WERI-Rb-1 (cell line): Measurements from ENCODE around the gene WNK3.

Source experiments
- DNase-seq: peaks from one replicate; pipeline ENCODE4 v3.0.0-alpha.2; 2020
- H3K27ac ChIP-seq: fragments of 250-450 bp; sonication (Bioruptor Pico); 2 replicates; pipeline ENCODE4 v1.5.1; 2020; ENCODE audit warnings: mild to moderate bottlenecking, moderate library complexity
- H3K27me3 ChIP-seq: fragments of 250-450 bp; sonication (Bioruptor Pico); 2 replicates; pipeline ENCODE4 v1.5.1; 2021; ENCODE audit warnings: mild to moderate bottlenecking, low read depth, moderate library complexity; ENCODE audit not compliant: insufficient read depth, severe bottlenecking
- H3K36me3 ChIP-seq: fragments of 250-450 bp; sonication (Bioruptor Pico); 2 replicates; pipeline ENCODE4 v1.5.1; 2020; ENCODE audit warnings: mild to moderate bottlenecking, moderate library complexity
- H3K4me3 ChIP-seq: 2 replicates; pipeline ENCODE4 v1.5.1; 2011; ENCODE audit warnings: low read depth, mild to moderate bottlenecking, control low read depth, low read length
- H3K9me3 ChIP-seq: fragments of 250-450 bp; sonication (Bioruptor Pico); 2 replicates; pipeline ENCODE4 v1.5.1; 2021; ENCODE audit warnings: mild to moderate bottlenecking, moderate library complexity; ENCODE audit not compliant: severe bottlenecking
- CTCF ChIP-seq: IDR thresholded peaks from 2 replicates; pipeline ENCODE4 v1.5.1; 2011; ENCODE audit warnings: low read depth, mild to moderate bottlenecking, control low read depth, inconsistent platforms, low read length

The WNK3 gene

GRCh38 chrX:54301516-54301915, 56.3 kb downstream of the WNK3 start:
- no peak for DNase-seq

GRCh38 chrX:54294306-54294705, 63.5 kb downstream of the WNK3 start:
- Histone ChIP-seq H3K27me3 (no peaks in the 10 kb centered on the region), H3K9me3 (no peaks in the 10 kb centered on the region), H3K4me3 (no peak overlapping the region), H3K36me3 (no peaks in the 10 kb centered on the region), H3K27ac (no peak overlapping the region)
- TF ChIP-seq CTCF: no peak
- no peak for DNase-seq

More at GRCh38 chrX:54301516-54301915, 56.3 kb downstream of the WNK3 start:
- H3K27me3 ChIP-seq: no peaks in the 10 kb centered on the region
- no peaks in the 10 kb centered on the region for H3K9me3 ChIP-seq
- no peak overlapping the region for H3K4me3 ChIP-seq
- no peak overlapping the region for H3K27ac ChIP-seq
- no peak for TF ChIP-seq CTCF
- 0 out of 2 replicates have a peak, but pooled peaks cover 5% of the 10 kb centered on the region for H3K36me3 ChIP-seq

GRCh38 chrX:54292755-54293154, 65.1 kb downstream of the WNK3 start:
- no peak for TF ChIP-seq CTCF
- H3K4me3 ChIP-seq: no peak overlapping the region
- H3K9me3 ChIP-seq: no peaks in the 10 kb centered on the region
- H3K27ac ChIP-seq: no peak overlapping the region
- no peaks in the 10 kb centered on the region for H3K36me3 ChIP-seq
- no peak for DNase-seq
- no peaks in the 10 kb centered on the region for H3K27me3 ChIP-seq

- no peaks in the 10 kb centered on the region for H3K36me3 ChIP-seq
- no peak for TF ChIP-seq CTCF
- DNase-seq: no peak
- H3K9me3 ChIP-seq: no peaks in the 10 kb centered on the region
- H3K27ac ChIP-seq: no peak overlapping the region
- no peak overlapping the region for H3K4me3 ChIP-seq
- no peaks in the 10 kb centered on the region for H3K27me3 ChIP-seq
These were observed 66.1 kb downstream of the WNK3 start for GRCh38 chrX:54291758-54292157.

- no peak for TF ChIP-seq CTCF
- no peak for DNase-seq
- H3K27me3 ChIP-seq: no peaks in the 10 kb centered on the region
These were observed 68.9 kb downstream of the WNK3 start for GRCh38 chrX:54288968-54289367.

GRCh38 chrX:54288277-54288676, 69.6 kb downstream of the WNK3 start:
- H3K4me3 ChIP-seq: no peak overlapping the region
- no peak for TF ChIP-seq CTCF
- DNase-seq: no peak
- H3K36me3 ChIP-seq: no peaks in the 10 kb centered on the region
- H3K9me3 ChIP-seq: no peaks in the 10 kb centered on the region
- H3K27ac ChIP-seq: no peak overlapping the region
- no peaks in the 10 kb centered on the region for H3K27me3 ChIP-seq

More at GRCh38 chrX:54288968-54289367, 68.9 kb downstream of the WNK3 start:
- Histone ChIP-seq H3K36me3 (no peaks in the 10 kb centered on the region), H3K4me3 (no peak overlapping the region), H3K27ac (no peak overlapping the region), H3K9me3 (no peaks in the 10 kb centered on the region)
